B cell (primary cell): ENCODE measurements around the gene ZNF750. TPM values are rescaled to one million over a fixed set of nuclear protein-coding genes. Genes with fewer than 3 reads are reported as not detected.

Experiments
- ATAC-seq: fragments of 200-7000 bp; cut with Tn5 transposase; one replicate; pipeline ENCODE4 v1.10.0; 2021; ENCODE audit warnings: low read depth, mild to moderate bottlenecking, moderate number of reproducible peaks, moderate library complexity
- CTCF ChIA-PET: fragments of 350-600 bp; sonication (Branson Sonifier 250); formaldehyde crosslinking; loops from one replicate; lab custom pipeline; 2021; ENCODE audit warnings: antibody characterized with exemption, inconsistent platforms; lab: Charles Lee
- POLR2A ChIA-PET: fragments of 350-600 bp; sonication (Branson Sonifier 250); formaldehyde crosslinking; loops from one replicate; lab custom pipeline; 2021; ENCODE audit warnings: antibody characterized with exemption; lab: Charles Lee
- DNase-seq: peaks from one replicate; pipeline ENCODE4 v3.0.0; 2013
- H2AFZ ChIP-seq: 2 replicates; pipeline ENCODE4 v1.6.1; 2012; ENCODE audit warnings: mild to moderate bottlenecking, low read depth, low read length; ENCODE audit not compliant: insufficient read depth, poor library complexity, severe bottlenecking
- H3K27ac ChIP-seq, 2 donors: 1 replicate in 1 of 2; 2 replicates in 1 of 2; pipeline ENCODE4 v1.5.1; 2012 to 2013; ENCODE audit warnings: low read length in 2 of 2, mild to moderate bottlenecking in 2 of 2, moderate library complexity in 1 of 2
- H3K27me3 ChIP-seq, 4 experiments: fragments of 200-600 bp in 1 of 4; sonication (generic) in 1 of 4; replicated peaks in 1 of 4; 1 replicate in 2 of 4; 2 replicates in 2 of 4; pipeline versions ENCODE4 v1.6.1 to v1.7.0; 2013 to 2016; ENCODE audit warnings: low read length in 3 of 4, mild to moderate bottlenecking in 2 of 4, mixed read lengths in 1 of 4, moderate library complexity in 1 of 4; ENCODE audit not compliant: insufficient read depth in 4 of 4, control insufficient read depth in 3 of 4; ENCODE audit errors: control extremely low read depth in 1 of 4
- H3K36me3 ChIP-seq, 2 experiments: replicated peaks in 1 of 2; 1 replicate in 1 of 2; 2 replicates in 1 of 2; pipeline versions ENCODE4 v1.6.1 to v1.7.1; 2013; ENCODE audit warnings: low read length in 1 of 2; ENCODE audit not compliant: insufficient read depth in 2 of 2, control insufficient read depth in 1 of 2; ENCODE audit errors: control extremely low read depth in 1 of 2, extremely low read depth in 1 of 2
- H3K4me1 ChIP-seq, 2 donors: fragments of 200-600 bp in 1 of 2; sonication (generic) in 1 of 2; 1 replicate in 1 of 2; 2 replicates in 1 of 2; pipeline versions ENCODE4 v1.5.1 to v1.6.1; 2013 to 2017; ENCODE audit warnings: low read length in 2 of 2; ENCODE audit not compliant: control insufficient read depth in 2 of 2, insufficient read depth in 2 of 2
- H3K4me2 ChIP-seq: replicated peaks from 2 replicates; pipeline ENCODE3; 2012; ENCODE audit warnings: mild to moderate bottlenecking, low read depth, low read length; ENCODE audit not compliant: poor library complexity, severe bottlenecking
- H3K4me3 ChIP-seq, 5 experiments: fragments of 200-600 bp in 1 of 5; sonication (generic) in 1 of 5; 1 replicate in 3 of 5; 2 replicates in 2 of 5; pipeline versions ENCODE4 v1.5.1 to v1.7.0; 2011 to 2016; ENCODE audit warnings: low read length in 4 of 5, mild to moderate bottlenecking in 4 of 5, low read depth in 2 of 5, control low read depth in 1 of 5, moderate library complexity in 1 of 5; ENCODE audit not compliant: insufficient read depth in 1 of 5; ENCODE audit errors: control extremely low read depth in 1 of 5, extremely low read depth in 1 of 5
- H3K79me2 ChIP-seq: fragments of 200-600 bp; sonication (generic); one replicate; pipeline ENCODE4 v1.6.0; 2016; ENCODE audit warnings: low read length; ENCODE audit not compliant: control insufficient read depth, insufficient read depth
- H3K9ac ChIP-seq: fragments of 200-600 bp; sonication (generic); 2 replicates; pipeline ENCODE4 v1.6.1; 2017; ENCODE audit warnings: mild to moderate bottlenecking, low read length, moderate library complexity
- H3K9me3 ChIP-seq, 3 donors: one replicate each; pipeline versions ENCODE4 v1.6.1 to v1.7.1; 2013; ENCODE audit warnings: low read length in 2 of 3; ENCODE audit not compliant: control insufficient read depth in 2 of 3, insufficient read depth in 1 of 3; ENCODE audit errors: control extremely low read depth in 1 of 3
- H4K20me1 ChIP-seq: 2 replicates; pipeline ENCODE4 v1.6.0; 2012; ENCODE audit warnings: mild to moderate bottlenecking, low read length; ENCODE audit not compliant: insufficient read depth, control insufficient read depth, poor library complexity, severe bottlenecking
- H3K27ac Mint-ChIP-seq: one replicate; pipeline ENCODE4 v1.8.0; 2021; ENCODE audit warnings: mixed read lengths
- H3K27me3 Mint-ChIP-seq: one replicate; pipeline ENCODE4 v1.8.0; 2021; ENCODE audit warnings: mixed read lengths
- H3K4me1 Mint-ChIP-seq: one replicate; pipeline ENCODE4 v1.8.0; 2021; ENCODE audit warnings: mixed read lengths
- H3K4me3 Mint-ChIP-seq: one replicate; pipeline ENCODE4 v1.8.0; 2021; ENCODE audit warnings: mixed read lengths
- H3K9me3 Mint-ChIP-seq: one replicate; pipeline ENCODE4 v1.8.0; 2022; ENCODE audit warnings: mixed read lengths; ENCODE audit not compliant: insufficient read depth
- EZH2 ChIP-seq: IDR thresholded peaks from 2 replicates; pipeline ENCODE4 v1.6.1; 2012; ENCODE audit warnings: borderline replicate concordance, low read depth, mild to moderate bottlenecking, moderate library complexity, low read length; ENCODE audit not compliant: insufficient read depth, poor library complexity, severe bottlenecking
- WGBS: methylation state at CpG from one replicate; pipeline ENCODE4 v1.1.5; 2013; ENCODE audit warnings: missing lambda C conversion rate; ENCODE audit not compliant: insufficient coverage; 5-methylcytosine and 5-hydroxymethylcytosine counted together
- intact Hi-C: fragments of 100-400 bp; cut with micrococcal nuclease; formaldehyde crosslinking; loops from one replicate; pipeline ENCODE4 v1.10.0; 2022
- polyA plus RNA-seq: library from polyadenylated mRNA; depleted of rRNA; stranded (reverse); fragments of >200 nt; gene quantifications from 2 replicates; pipeline ENCODE4 v1.2.3, GENCODE V29; 2012
- total RNA-seq, 2 donors: library from RNA; stranded (reverse); fragments of 120-200 nt in 1 of 2; gene quantifications; 1 replicate in 1 of 2; 2 replicates in 1 of 2; pipeline versions ENCODE4 v1.2.3 to v1.2.4, GENCODE V29; 2013 to 2022
- TF ChIP-seq, protein P1 (sequence below): fragments of 200-600 bp; IDR thresholded peaks from one replicate; pipeline ENCODE4 v1.8.0; 2022; ENCODE audit warnings: antibody characterized with exemption, mild to moderate bottlenecking

ZNF750 gene
- total and polyA plus RNA-seq, 2 donors (not counting 1 experiment from before 2014, with no cell fraction given) = not detected

DNA sequence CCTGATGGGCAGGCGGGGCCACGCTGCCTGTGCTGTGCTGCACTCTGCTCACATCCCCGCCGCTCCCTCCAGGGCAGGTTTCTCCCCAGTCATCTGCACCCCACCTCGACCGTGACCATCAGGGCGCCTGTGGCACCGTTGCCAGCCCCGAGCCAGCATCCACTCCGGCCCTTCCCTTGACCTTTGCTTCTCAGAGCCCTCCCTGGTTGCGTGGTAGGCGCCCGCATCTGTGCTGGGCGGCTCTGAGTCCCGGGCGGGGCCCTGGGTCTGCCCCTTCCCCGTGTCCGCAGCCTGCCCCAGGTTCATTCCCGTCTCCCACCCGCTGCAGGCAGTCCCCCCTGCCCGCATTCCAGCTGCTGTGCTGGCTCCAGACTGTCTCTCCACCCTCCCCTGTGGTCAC is 33.2 kb downstream of the ZNF750 start:
- H3K4me1 ChIP-seq = no peaks in the 10 kb centered on the region
- H4K20me1 ChIP-seq = peaks cover 23% of the 10 kb centered on the region
- DNase-seq = no peak
- no peak overlapping the region for H2AFZ ChIP-seq
- POLR2A ChIA-PET = interaction anchor here (0.6 kb wide), 1 partner anchor 34 kb away, joined by 5 read pairs; no protein-coding TSS in a partner anchor
- H3K27me3 Mint-ChIP-seq = no peaks in the 10 kb centered on the region
- no peak overlapping the region for H3K27ac Mint-ChIP-seq
- ATAC-seq = no peak
- peaks cover 0 to 16% of the 10 kb centered on the region in 2 experiments for H3K36me3 ChIP-seq
- no peak overlapping the region for H3K4me2 ChIP-seq
- H3K9me3 ChIP-seq = no peaks in the 10 kb centered on the region
- H3K4me1 Mint-ChIP-seq = no peaks in the 10 kb centered on the region
- intact Hi-C loops = no loop called here
- H3K4me3 Mint-ChIP-seq = no peak overlapping the region
- H3K9ac ChIP-seq = no peak overlapping the region
- H3K27me3 ChIP-seq = no peaks in the 10 kb centered on the region
- 99% methylated on average over 21 of the region's 21 CpGs for WGBS
- H3K79me2 ChIP-seq = peaks cover 24% of the 10 kb centered on the region
- TF ChIP-seq, protein P1, sequence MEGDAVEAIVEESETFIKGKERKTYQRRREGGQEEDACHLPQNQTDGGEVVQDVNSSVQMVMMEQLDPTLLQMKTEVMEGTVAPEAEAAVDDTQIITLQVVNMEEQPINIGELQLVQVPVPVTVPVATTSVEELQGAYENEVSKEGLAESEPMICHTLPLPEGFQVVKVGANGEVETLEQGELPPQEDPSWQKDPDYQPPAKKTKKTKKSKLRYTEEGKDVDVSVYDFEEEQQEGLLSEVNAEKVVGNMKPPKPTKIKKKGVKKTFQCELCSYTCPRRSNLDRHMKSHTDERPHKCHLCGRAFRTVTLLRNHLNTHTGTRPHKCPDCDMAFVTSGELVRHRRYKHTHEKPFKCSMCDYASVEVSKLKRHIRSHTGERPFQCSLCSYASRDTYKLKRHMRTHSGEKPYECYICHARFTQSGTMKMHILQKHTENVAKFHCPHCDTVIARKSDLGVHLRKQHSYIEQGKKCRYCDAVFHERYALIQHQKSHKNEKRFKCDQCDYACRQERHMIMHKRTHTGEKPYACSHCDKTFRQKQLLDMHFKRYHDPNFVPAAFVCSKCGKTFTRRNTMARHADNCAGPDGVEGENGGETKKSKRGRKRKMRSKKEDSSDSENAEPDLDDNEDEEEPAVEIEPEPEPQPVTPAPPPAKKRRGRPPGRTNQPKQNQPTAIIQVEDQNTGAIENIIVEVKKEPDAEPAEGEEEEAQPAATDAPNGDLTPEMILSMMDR = no peak
- TF ChIP-seq EZH2 = no peak
- no peaks in the 10 kb centered on the region for H3K9me3 Mint-ChIP-seq
- H3K4me3 ChIP-seq = no peak overlapping the region
- no peak overlapping the region for H3K27ac ChIP-seq
- CTCF ChIA-PET = interaction anchor here (0.7 to 1.8 kb wide), 2 partner anchors 10 to 25 kb away, joined by 4 to 6 read pairs; no protein-coding TSS in a partner anchor

DNA sequence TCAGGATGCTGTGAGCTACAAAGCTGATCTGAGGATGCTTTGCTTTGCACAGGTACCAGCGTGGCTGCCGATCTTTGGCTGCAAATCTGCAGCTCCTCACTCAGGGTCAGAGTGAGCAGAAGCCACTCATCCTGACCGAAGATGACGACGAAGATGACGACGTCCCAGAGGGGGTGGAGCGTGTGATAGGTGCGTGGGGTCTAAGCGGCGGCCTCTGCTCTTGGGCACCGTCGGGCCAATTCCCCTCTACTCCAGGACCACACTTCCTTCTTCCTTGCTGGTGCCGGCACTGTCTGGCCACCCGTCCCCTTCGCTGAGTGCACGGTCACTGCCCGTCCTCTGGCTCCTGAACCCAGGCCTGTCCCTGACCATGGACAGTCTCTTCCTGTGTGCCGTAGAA is 34.0 kb downstream of the ZNF750 start:
- peaks cover 23% of the 10 kb centered on the region for H4K20me1 ChIP-seq
- no peak overlapping the region for H3K4me2 ChIP-seq
- no peaks in the 10 kb centered on the region for H3K27me3 ChIP-seq
- H3K4me3 Mint-ChIP-seq = no peak overlapping the region
- no peak overlapping the region for H2AFZ ChIP-seq
- intact Hi-C loops = no loop called here
- POLR2A ChIA-PET = interaction anchor here (0.6 kb wide), 1 partner anchor 35 kb away, joined by 5 read pairs; no protein-coding TSS in a partner anchor
- H3K79me2 ChIP-seq = peaks cover 24% of the 10 kb centered on the region
- CTCF ChIA-PET = interaction anchor here (1.8 kb wide), 1 partner anchor 24 kb away, joined by 6 read pairs; no protein-coding TSS in a partner anchor
- no peak for DNase-seq
- no peak overlapping the region for H3K4me3 ChIP-seq
- WGBS = 91% methylated on average over 19 of the region's 19 CpGs
- no peak overlapping the region for H3K9ac ChIP-seq
- no peak for TF ChIP-seq EZH2
- TF ChIP-seq, protein P1 = no peak
- H3K9me3 ChIP-seq = no peaks in the 10 kb centered on the region
- peaks cover 0 to 15% of the 10 kb centered on the region in 2 experiments for H3K36me3 ChIP-seq
- no peaks in the 10 kb centered on the region for H3K4me1 ChIP-seq
- no peak overlapping the region for H3K27ac ChIP-seq
- no peak overlapping the region for H3K27ac Mint-ChIP-seq
- H3K27me3 Mint-ChIP-seq = no peaks in the 10 kb centered on the region
- no peaks in the 10 kb centered on the region for H3K4me1 Mint-ChIP-seq
- ATAC-seq = no peak
- H3K9me3 Mint-ChIP-seq = no peaks in the 10 kb centered on the region
